Osteocyte (in vitro differentiated cells): ENCODE measurements around the gene ACTR3C. TPM values are rescaled to one million over a fixed set of nuclear protein-coding genes. Genes with fewer than 3 reads are reported as not detected.
"Not testable (repeated sequence)": the region's sequence is repeated elsewhere in the genome, so short reads cannot be mapped to it uniquely, and the experiment has no call there.

Source experiments
- DNase-seq: peaks from one replicate; pipeline ENCODE4 v3.0.0; 2021; ENCODE audit warnings: mixed read lengths; ENCODE audit not compliant: unreplicated experiment; ENCODE audit errors: extremely low spot score
- H3K27ac Mint-ChIP-seq: one replicate; pipeline ENCODE4 v1.8.0; 2021; ENCODE audit warnings: mild to moderate bottlenecking, mixed read lengths; ENCODE audit not compliant: unreplicated experiment
- H3K27me3 Mint-ChIP-seq: one replicate; pipeline ENCODE4 v1.8.0; 2021; ENCODE audit warnings: mixed read lengths; ENCODE audit not compliant: unreplicated experiment
- H3K36me3 Mint-ChIP-seq: one replicate; pipeline ENCODE4 v1.8.0; 2021; ENCODE audit warnings: mixed read lengths; ENCODE audit not compliant: unreplicated experiment
- H3K4me1 Mint-ChIP-seq: one replicate; pipeline ENCODE4 v1.8.0; 2021; ENCODE audit warnings: mixed read lengths; ENCODE audit not compliant: unreplicated experiment
- H3K4me3 Mint-ChIP-seq: one replicate; pipeline ENCODE4 v1.8.0; 2021; ENCODE audit warnings: mild to moderate bottlenecking, moderate library complexity, mixed read lengths; ENCODE audit not compliant: unreplicated experiment
- H3K9me3 Mint-ChIP-seq: one replicate; pipeline ENCODE4 v1.8.0; 2021; ENCODE audit warnings: mixed read lengths; ENCODE audit not compliant: unreplicated experiment
- CTCF ChIP-seq: fragments of 200-600 bp; sonication (generic); IDR thresholded peaks from 2 replicates; pipeline ENCODE4 v1.5.0; 2021; ENCODE audit warnings: antibody characterized with exemption, mild to moderate bottlenecking, moderate library complexity
- total RNA-seq: library from RNA; stranded (reverse); gene quantifications from 2 replicates; pipeline ENCODE4 v1.2.1, GENCODE V29; 2021

The ACTR3C gene
- total RNA-seq, 1 donor from 2014 or later: not detected

- DNase-seq: no peak
- H3K27me3 Mint-ChIP-seq: peaks cover 6% of the 10 kb centered on the region
- H3K4me1 Mint-ChIP-seq: no peaks in the 10 kb centered on the region
- no peak overlapping the region for H3K4me3 Mint-ChIP-seq
- H3K9me3 Mint-ChIP-seq: no peaks in the 10 kb centered on the region
- H3K27ac Mint-ChIP-seq: no peak overlapping the region
- no peaks in the 10 kb centered on the region for H3K36me3 Mint-ChIP-seq
- TF ChIP-seq CTCF: no peak
Observed at GRCh38 chr7:150317748-150318444, 5.4 kb downstream of the ACTR3C start.

- H3K27ac Mint-ChIP-seq, H3K9me3 Mint-ChIP-seq: not testable (repeated sequence)
Observed at GRCh38 chr7:150316987-150317386, 6.4 kb downstream of the ACTR3C start.

GRCh38 chr7:150314639-150315239, 8.6 kb downstream of the ACTR3C start:
- no peaks in the 10 kb centered on the region for H3K4me1 Mint-ChIP-seq
- H3K27ac Mint-ChIP-seq: no peak overlapping the region
- peaks cover 6% of the 10 kb centered on the region for H3K27me3 Mint-ChIP-seq
- no peaks in the 10 kb centered on the region for H3K36me3 Mint-ChIP-seq
- no peak overlapping the region for H3K4me3 Mint-ChIP-seq
- TF ChIP-seq CTCF: no peak
- no peak for DNase-seq
- H3K9me3 Mint-ChIP-seq: no peaks in the 10 kb centered on the region

More at GRCh38 chr7:150316987-150317386, 6.4 kb downstream of the ACTR3C start:
- H3K27me3 Mint-ChIP-seq, H3K4me3 Mint-ChIP-seq, H3K36me3 Mint-ChIP-seq, H3K4me1 Mint-ChIP-seq, DNase-seq: not testable (repeated sequence)

GRCh38 chr7:150313870-150314269, 9.5 kb downstream of the ACTR3C start:
- Mint-ChIP-seq H3K27ac (no peak overlapping the region), H3K4me3 (no peak overlapping the region), H3K9me3 (no peaks in the 10 kb centered on the region), H3K4me1 (no peaks in the 10 kb centered on the region), H3K36me3 (no peaks in the 10 kb centered on the region), H3K27me3 (peaks cover 6% of the 10 kb centered on the region)
- no peak for TF ChIP-seq CTCF
- DNase-seq: no peak

- H3K9me3 Mint-ChIP-seq: no peaks in the 10 kb centered on the region
- DNase-seq: no peak
- no peaks in the 10 kb centered on the region for H3K4me1 Mint-ChIP-seq
- peaks cover 6% of the 10 kb centered on the region for H3K27me3 Mint-ChIP-seq
- no peak overlapping the region for H3K4me3 Mint-ChIP-seq
- H3K36me3 Mint-ChIP-seq: no peaks in the 10 kb centered on the region
- TF ChIP-seq CTCF: no peak
- H3K27ac Mint-ChIP-seq: no peak overlapping the region
Observed at GRCh38 chr7:150313367-150313809, 10.0 kb downstream of the ACTR3C start.

GRCh38 chr7:150312649-150313366, 10.5 kb downstream of the ACTR3C start:
- H3K4me1 Mint-ChIP-seq, H3K9me3 Mint-ChIP-seq, H3K4me3 Mint-ChIP-seq, H3K36me3 Mint-ChIP-seq, H3K27ac Mint-ChIP-seq, H3K27me3 Mint-ChIP-seq, DNase-seq: not testable (repeated sequence)
